H9 (cell line): ENCODE data around the gene SCN8A. TPM values are rescaled to one million over a fixed set of nuclear protein-coding genes. Genes with fewer than 3 reads are reported as not detected.

Experiments
- DNase-seq: peaks from one replicate; pipeline ENCODE4 v3.0.0-alpha.2; 2017
- H2AFZ ChIP-seq: one replicate; pipeline ENCODE4 v1.6.1; 2013; ENCODE audit warnings: mild to moderate bottlenecking, low read length, control low read depth, moderate library complexity
- H2AK5ac ChIP-seq: 2 replicates; pipeline ENCODE4 v1.6.1; 2013; ENCODE audit warnings: low read length, control low read depth, mixed read lengths; ENCODE audit not compliant: insufficient read length
- H2BK120ac ChIP-seq: one replicate; pipeline ENCODE4 v1.6.1; 2013; ENCODE audit warnings: low read depth, mild to moderate bottlenecking, low read length, control low read depth, inconsistent platforms; ENCODE audit not compliant: poor library complexity, severe bottlenecking
- H2BK12ac ChIP-seq: 2 replicates; pipeline ENCODE4 v1.6.1; 2013; ENCODE audit warnings: low read length, control low read depth, mixed read lengths, low read depth; ENCODE audit not compliant: insufficient read length
- H2BK15ac ChIP-seq: 2 replicates; pipeline ENCODE4 v1.6.1; 2013; ENCODE audit warnings: low read depth, low read length, control low read depth
- H2BK20ac ChIP-seq: one replicate; pipeline ENCODE4 v1.6.1; 2013; ENCODE audit warnings: low read depth, mild to moderate bottlenecking, low read length, control low read depth, inconsistent platforms; ENCODE audit not compliant: poor library complexity, severe bottlenecking
- H2BK5ac ChIP-seq: 2 replicates; pipeline ENCODE4 v1.6.1; 2013; ENCODE audit warnings: low read length, control low read depth, mixed read lengths; ENCODE audit not compliant: insufficient read length
- H3K14ac ChIP-seq: 2 replicates; pipeline ENCODE4 v1.6.1; 2013; ENCODE audit warnings: low read length, control low read depth; ENCODE audit not compliant: insufficient read depth
- H3K18ac ChIP-seq: 2 replicates; pipeline ENCODE4 v1.6.1; 2013; ENCODE audit warnings: low read depth, mild to moderate bottlenecking, mixed read lengths, low read length, control low read depth; ENCODE audit not compliant: insufficient read length
- H3K23ac ChIP-seq: 2 replicates; pipeline ENCODE4 v1.6.1; 2013; ENCODE audit warnings: low read length, control low read depth, mixed read lengths, low read depth; ENCODE audit not compliant: insufficient read length
- H3K23me2 ChIP-seq: 2 replicates; pipeline ENCODE4 v1.6.1; 2013; ENCODE audit warnings: low read depth, mild to moderate bottlenecking, mixed read lengths, low read length, control low read depth; ENCODE audit not compliant: insufficient read length, poor library complexity, severe bottlenecking
- H3K27ac ChIP-seq: 2 replicates; pipeline ENCODE4 v1.5.1; 2013; ENCODE audit warnings: low read length, control low read depth, mixed read lengths, low read depth; ENCODE audit not compliant: insufficient read length
- H3K27me3 ChIP-seq: 2 replicates; pipeline ENCODE4 v1.6.1; 2013; ENCODE audit warnings: low read length, control low read depth, inconsistent platforms; ENCODE audit not compliant: insufficient read depth
- H3K4ac ChIP-seq: 2 replicates; pipeline ENCODE4 v1.6.1; 2013; ENCODE audit warnings: low read depth, mild to moderate bottlenecking, control low read depth, inconsistent platforms, low read length, moderate library complexity
- H3K4me1 ChIP-seq: 2 replicates; pipeline ENCODE4 v1.6.1; 2013; ENCODE audit warnings: low read length, control low read depth, inconsistent platforms; ENCODE audit not compliant: insufficient read depth
- H3K4me2 ChIP-seq: 2 replicates; pipeline ENCODE4 v1.6.1; 2013; ENCODE audit warnings: low read length, control low read depth, mixed read lengths; ENCODE audit not compliant: insufficient read length, insufficient read depth
- H3K56ac ChIP-seq: 2 replicates; pipeline ENCODE4 v1.6.1; 2013; ENCODE audit warnings: low read depth, mild to moderate bottlenecking, mixed read lengths, low read length, control low read depth; ENCODE audit not compliant: insufficient read length
- H3K79me1 ChIP-seq: 2 replicates; pipeline ENCODE4 v1.6.1; 2013; ENCODE audit warnings: low read depth, mild to moderate bottlenecking, moderate library complexity, low read length, control low read depth, inconsistent platforms; ENCODE audit not compliant: insufficient read depth, poor library complexity, severe bottlenecking
- H3K79me2 ChIP-seq: 2 replicates; pipeline ENCODE4 v1.6.1; 2013; ENCODE audit warnings: low read length, control low read depth, inconsistent platforms; ENCODE audit not compliant: insufficient read depth
- H3K9ac ChIP-seq: 2 replicates; pipeline ENCODE4 v1.6.1; 2013; ENCODE audit warnings: low read length, control low read depth, mixed read lengths; ENCODE audit not compliant: insufficient read length; ENCODE audit errors: extremely low read depth
- H3K9me3 ChIP-seq: one replicate; pipeline ENCODE4 v1.6.1; 2013; ENCODE audit warnings: low read depth, low read length, inconsistent platforms; ENCODE audit not compliant: control insufficient read depth
- H3T11ph ChIP-seq: one replicate; pipeline ENCODE4 v1.6.1; 2013; ENCODE audit warnings: mild to moderate bottlenecking, low read length, control low read depth, inconsistent platforms
- H4K20me1 ChIP-seq: one replicate; pipeline ENCODE4 v1.6.1; 2013; ENCODE audit not compliant: control insufficient read depth, insufficient read length, insufficient read depth
- H4K5ac ChIP-seq: 2 replicates; pipeline ENCODE4 v1.6.1; 2013; ENCODE audit warnings: low read depth, mild to moderate bottlenecking, mixed read lengths, low read length, control low read depth; ENCODE audit not compliant: insufficient read length
- H4K8ac ChIP-seq: replicated peaks from 2 replicates; pipeline ENCODE4 v1.6.1; 2013; ENCODE audit warnings: low read length, control low read depth, mixed read lengths, low read depth; ENCODE audit not compliant: insufficient read length
- H4K91ac ChIP-seq: 2 replicates; pipeline ENCODE4 v1.6.1; 2013; ENCODE audit warnings: low read depth, mild to moderate bottlenecking, moderate library complexity, mixed read lengths, low read length, control low read depth; ENCODE audit not compliant: insufficient read length
- H3K27ac Mint-ChIP-seq, 3 experiments: 2 replicates in 2 of 3; 3 replicates in 1 of 3; pipeline ENCODE4 v1.8.0; 2020 to 2021; ENCODE audit warnings: mixed read lengths in 3 of 3, mild to moderate bottlenecking in 1 of 3, moderate library complexity in 1 of 3
- H3K27me3 Mint-ChIP-seq: 2 replicates; pipeline ENCODE4 v1.8.0; 2021; ENCODE audit warnings: low read depth, mild to moderate bottlenecking, moderate library complexity, mixed read lengths
- H3K36me3 Mint-ChIP-seq, 3 experiments: 2 replicates in 2 of 3; 3 replicates in 1 of 3; pipeline ENCODE4 v1.8.0; 2020 to 2021; ENCODE audit warnings: low read depth in 3 of 3, mixed read lengths in 3 of 3; ENCODE audit not compliant: insufficient read depth in 1 of 3
- H3K4me1 Mint-ChIP-seq, 2 experiments: 2 replicates each; pipeline ENCODE4 v1.8.0; 2020; ENCODE audit warnings: mixed read lengths in 2 of 2
- H3K4me3 Mint-ChIP-seq, 2 experiments: 2 replicates in 1 of 2; 3 replicates in 1 of 2; pipeline ENCODE4 v1.8.0; 2020 to 2021; ENCODE audit warnings: mild to moderate bottlenecking in 2 of 2, mixed read lengths in 2 of 2, moderate library complexity in 1 of 2
- H3K9me3 Mint-ChIP-seq, 2 experiments: 2 replicates in 1 of 2; 3 replicates in 1 of 2; pipeline ENCODE4 v1.8.0; 2020; ENCODE audit warnings: mild to moderate bottlenecking in 2 of 2, mixed read lengths in 2 of 2, moderate library complexity in 1 of 2
- WGBS: extraction: QIAGEN DNeasy Blood & Tissue Kit; methylation state at CpG from one replicate; pipeline ENCODE4 v1.1.7; 2013; ENCODE audit warnings: missing lambda C conversion rate, low lambda C conversion rate, mixed read lengths; ENCODE audit not compliant: insufficient read length; ENCODE audit errors: extremely low coverage; 5-methylcytosine and 5-hydroxymethylcytosine counted together
- total RNA-seq: library from RNA; stranded (reverse); gene quantifications from 2 replicates; pipeline ENCODE4 v1.2.1, GENCODE V29; 2021
- TF ChIP-seq, protein P1 (sequence below): fragments of 200-600 bp; sonication (generic); conservative IDR thresholded peaks from 3 replicates; pipeline ENCODE4 v1.8.0; 2021; ENCODE audit warnings: antibody characterized with exemption, mild to moderate bottlenecking

SCN8A gene
- total RNA-seq, 1 experiment from 2014 or later = 15.2 TPM

DNA sequence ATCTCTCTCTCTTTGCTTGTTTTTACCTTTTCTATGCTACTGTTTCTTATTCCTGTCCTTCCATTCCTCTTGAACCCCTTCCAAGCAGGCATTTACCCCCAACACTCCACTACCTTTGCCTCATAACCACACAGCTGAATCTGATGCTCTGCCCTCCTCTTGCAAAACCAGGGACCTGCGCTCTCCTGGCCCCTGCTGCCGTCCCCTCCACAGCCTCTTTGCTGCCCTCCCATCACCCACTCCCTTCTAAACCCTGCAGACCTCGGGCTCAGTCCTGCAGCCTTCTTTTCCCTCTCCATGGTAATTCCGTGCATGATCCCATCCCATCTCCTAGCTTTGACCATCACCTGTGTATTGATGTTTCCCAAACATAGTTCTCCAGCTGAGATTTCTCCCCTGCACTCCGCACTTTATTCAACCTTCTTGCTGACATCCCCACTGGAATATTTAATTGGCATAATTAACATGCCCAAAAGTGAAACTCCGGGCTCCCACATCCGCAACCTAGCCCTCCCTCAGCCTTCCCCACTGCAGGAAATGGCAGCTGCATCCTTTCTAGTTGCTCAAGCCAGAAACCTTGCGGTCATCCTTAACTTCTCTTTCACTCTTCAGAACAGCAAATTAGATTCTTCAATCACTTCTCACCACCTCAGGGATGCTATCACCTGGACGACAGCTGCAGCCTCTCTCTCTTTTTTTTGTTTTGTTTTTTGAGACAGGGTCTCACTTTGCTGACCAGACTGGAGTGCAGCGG lies 241.5 kb downstream of the SCN8A start:
- no peaks in the 10 kb centered on the region for H4K20me1 ChIP-seq
- peak overlapping the region in 1 of 3 experiments; percentile 42; a peak in 2 of 7 replicates for H3K27ac Mint-ChIP-seq

More for the DNA sequence above, 241.5 kb downstream of the SCN8A start:
- peaks cover 0 to 5% (median 3%) of the 10 kb centered on the region in 3 experiments; a peak in 4 of 7 replicates for H3K36me3 Mint-ChIP-seq
- Histone ChIP-seq H3K23me2 (no peaks in the 10 kb centered on the region), H3K79me1 (no peaks in the 10 kb centered on the region), H2BK20ac (no peak overlapping the region), H4K8ac (no peak overlapping the region), H3K79me2 (no peaks in the 10 kb centered on the region), H2BK120ac (no peak overlapping the region), H3K4ac (no peak overlapping the region), H3K4me2 (no peak overlapping the region), H2BK15ac (no peak overlapping the region), H3K27ac (no peak overlapping the region), H3K4me1 (peaks cover 19% of the 10 kb centered on the region), H3T11ph (no peak overlapping the region), H3K27me3 (no peaks in the 10 kb centered on the region), H3K56ac (no peak overlapping the region), H3K9me3 (no peaks in the 10 kb centered on the region), H4K91ac (no peak overlapping the region), H2AFZ (no peak overlapping the region), H3K14ac (no peak overlapping the region; the same call in 1 of the 2 replicates), H3K9ac (no peak overlapping the region), H3K18ac (no peak overlapping the region), H2AK5ac (no peak overlapping the region), H2BK5ac (no peak overlapping the region), H4K5ac (no peak overlapping the region), H3K23ac (no peak overlapping the region), H2BK12ac (no peak overlapping the region)
- TF ChIP-seq, protein P1, sequence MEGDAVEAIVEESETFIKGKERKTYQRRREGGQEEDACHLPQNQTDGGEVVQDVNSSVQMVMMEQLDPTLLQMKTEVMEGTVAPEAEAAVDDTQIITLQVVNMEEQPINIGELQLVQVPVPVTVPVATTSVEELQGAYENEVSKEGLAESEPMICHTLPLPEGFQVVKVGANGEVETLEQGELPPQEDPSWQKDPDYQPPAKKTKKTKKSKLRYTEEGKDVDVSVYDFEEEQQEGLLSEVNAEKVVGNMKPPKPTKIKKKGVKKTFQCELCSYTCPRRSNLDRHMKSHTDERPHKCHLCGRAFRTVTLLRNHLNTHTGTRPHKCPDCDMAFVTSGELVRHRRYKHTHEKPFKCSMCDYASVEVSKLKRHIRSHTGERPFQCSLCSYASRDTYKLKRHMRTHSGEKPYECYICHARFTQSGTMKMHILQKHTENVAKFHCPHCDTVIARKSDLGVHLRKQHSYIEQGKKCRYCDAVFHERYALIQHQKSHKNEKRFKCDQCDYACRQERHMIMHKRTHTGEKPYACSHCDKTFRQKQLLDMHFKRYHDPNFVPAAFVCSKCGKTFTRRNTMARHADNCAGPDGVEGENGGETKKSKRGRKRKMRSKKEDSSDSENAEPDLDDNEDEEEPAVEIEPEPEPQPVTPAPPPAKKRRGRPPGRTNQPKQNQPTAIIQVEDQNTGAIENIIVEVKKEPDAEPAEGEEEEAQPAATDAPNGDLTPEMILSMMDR = no peak
- WGBS = no CpG with 5 or more reads among the region's 10 CpGs
- no peaks in the 10 kb centered on the region for H3K9me3 Mint-ChIP-seq
- no peak overlapping the region for H3K4me3 Mint-ChIP-seq
- H3K4me1 Mint-ChIP-seq = peaks cover 75 to 83% of the 10 kb centered on the region in 2 experiments
- H3K27me3 Mint-ChIP-seq = peaks cover 10% of the 10 kb centered on the region
- no peak for DNase-seq
